B cell (primary cell): ENCODE measurements around the gene SPEG. TPM values are rescaled to one million over a fixed set of nuclear protein-coding genes. Genes with fewer than 3 reads are reported as not detected.

Experiments used
- ATAC-seq: fragments of 200-7000 bp; cut with Tn5 transposase; one replicate; pipeline ENCODE4 v1.10.0; 2021; ENCODE audit warnings: low read depth, mild to moderate bottlenecking, moderate number of reproducible peaks, moderate library complexity
- CTCF ChIA-PET: fragments of 350-600 bp; sonication (Branson Sonifier 250); formaldehyde crosslinking; loops from one replicate; lab custom pipeline; 2021; ENCODE audit warnings: antibody characterized with exemption, inconsistent platforms; lab: Charles Lee
- POLR2A ChIA-PET: fragments of 350-600 bp; sonication (Branson Sonifier 250); formaldehyde crosslinking; loops from one replicate; lab custom pipeline; 2021; ENCODE audit warnings: antibody characterized with exemption; lab: Charles Lee
- DNase-seq: peaks from one replicate; pipeline ENCODE4 v3.0.0; 2013
- H2AFZ ChIP-seq: 2 replicates; pipeline ENCODE4 v1.6.1; 2012; ENCODE audit warnings: mild to moderate bottlenecking, low read depth, low read length; ENCODE audit not compliant: insufficient read depth, poor library complexity, severe bottlenecking
- H3K27ac ChIP-seq, 2 donors: 1 replicate in 1 of 2; 2 replicates in 1 of 2; pipeline ENCODE4 v1.5.1; 2012 to 2013; ENCODE audit warnings: low read length in 2 of 2, mild to moderate bottlenecking in 2 of 2, moderate library complexity in 1 of 2
- H3K27me3 ChIP-seq, 4 experiments: fragments of 200-600 bp in 1 of 4; sonication (generic) in 1 of 4; replicated peaks in 1 of 4; 1 replicate in 2 of 4; 2 replicates in 2 of 4; pipeline versions ENCODE4 v1.6.1 to v1.7.0; 2013 to 2016; ENCODE audit warnings: low read length in 3 of 4, mild to moderate bottlenecking in 2 of 4, mixed read lengths in 1 of 4, moderate library complexity in 1 of 4; ENCODE audit not compliant: insufficient read depth in 4 of 4, control insufficient read depth in 3 of 4; ENCODE audit errors: control extremely low read depth in 1 of 4
- H3K36me3 ChIP-seq, 2 experiments: replicated peaks in 1 of 2; 1 replicate in 1 of 2; 2 replicates in 1 of 2; pipeline versions ENCODE4 v1.6.1 to v1.7.1; 2013; ENCODE audit warnings: low read length in 1 of 2; ENCODE audit not compliant: insufficient read depth in 2 of 2, control insufficient read depth in 1 of 2; ENCODE audit errors: control extremely low read depth in 1 of 2, extremely low read depth in 1 of 2
- H3K4me1 ChIP-seq, 2 donors: fragments of 200-600 bp in 1 of 2; sonication (generic) in 1 of 2; 1 replicate in 1 of 2; 2 replicates in 1 of 2; pipeline versions ENCODE4 v1.5.1 to v1.6.1; 2013 to 2017; ENCODE audit warnings: low read length in 2 of 2; ENCODE audit not compliant: control insufficient read depth in 2 of 2, insufficient read depth in 2 of 2
- H3K4me2 ChIP-seq: replicated peaks from 2 replicates; pipeline ENCODE3; 2012; ENCODE audit warnings: mild to moderate bottlenecking, low read depth, low read length; ENCODE audit not compliant: poor library complexity, severe bottlenecking
- H3K4me3 ChIP-seq, 5 experiments: fragments of 200-600 bp in 1 of 5; sonication (generic) in 1 of 5; 1 replicate in 3 of 5; 2 replicates in 2 of 5; pipeline versions ENCODE4 v1.5.1 to v1.7.0; 2011 to 2016; ENCODE audit warnings: low read length in 4 of 5, mild to moderate bottlenecking in 4 of 5, low read depth in 2 of 5, control low read depth in 1 of 5, moderate library complexity in 1 of 5; ENCODE audit not compliant: insufficient read depth in 1 of 5; ENCODE audit errors: control extremely low read depth in 1 of 5, extremely low read depth in 1 of 5
- H3K79me2 ChIP-seq: fragments of 200-600 bp; sonication (generic); one replicate; pipeline ENCODE4 v1.6.0; 2016; ENCODE audit warnings: low read length; ENCODE audit not compliant: control insufficient read depth, insufficient read depth
- H3K9ac ChIP-seq: fragments of 200-600 bp; sonication (generic); 2 replicates; pipeline ENCODE4 v1.6.1; 2017; ENCODE audit warnings: mild to moderate bottlenecking, low read length, moderate library complexity
- H3K9me3 ChIP-seq, 3 donors: one replicate each; pipeline versions ENCODE4 v1.6.1 to v1.7.1; 2013; ENCODE audit warnings: low read length in 2 of 3; ENCODE audit not compliant: control insufficient read depth in 2 of 3, insufficient read depth in 1 of 3; ENCODE audit errors: control extremely low read depth in 1 of 3
- H4K20me1 ChIP-seq: 2 replicates; pipeline ENCODE4 v1.6.0; 2012; ENCODE audit warnings: mild to moderate bottlenecking, low read length; ENCODE audit not compliant: insufficient read depth, control insufficient read depth, poor library complexity, severe bottlenecking
- H3K27ac Mint-ChIP-seq: one replicate; pipeline ENCODE4 v1.8.0; 2021; ENCODE audit warnings: mixed read lengths
- H3K27me3 Mint-ChIP-seq: one replicate; pipeline ENCODE4 v1.8.0; 2021; ENCODE audit warnings: mixed read lengths
- H3K4me1 Mint-ChIP-seq: one replicate; pipeline ENCODE4 v1.8.0; 2021; ENCODE audit warnings: mixed read lengths
- H3K4me3 Mint-ChIP-seq: one replicate; pipeline ENCODE4 v1.8.0; 2021; ENCODE audit warnings: mixed read lengths
- H3K9me3 Mint-ChIP-seq: one replicate; pipeline ENCODE4 v1.8.0; 2022; ENCODE audit warnings: mixed read lengths; ENCODE audit not compliant: insufficient read depth
- CTCF ChIP-seq: fragments of 200-600 bp; IDR thresholded peaks from one replicate; pipeline ENCODE4 v1.8.0; 2022; ENCODE audit warnings: antibody characterized with exemption, mild to moderate bottlenecking
- EZH2 ChIP-seq: IDR thresholded peaks from 2 replicates; pipeline ENCODE4 v1.6.1; 2012; ENCODE audit warnings: borderline replicate concordance, low read depth, mild to moderate bottlenecking, moderate library complexity, low read length; ENCODE audit not compliant: insufficient read depth, poor library complexity, severe bottlenecking
- WGBS: methylation state at CpG from one replicate; pipeline ENCODE4 v1.1.5; 2013; ENCODE audit warnings: missing lambda C conversion rate; ENCODE audit not compliant: insufficient coverage; 5-methylcytosine and 5-hydroxymethylcytosine counted together
- intact Hi-C: fragments of 100-400 bp; cut with micrococcal nuclease; formaldehyde crosslinking; loops from one replicate; pipeline ENCODE4 v1.10.0; 2022
- polyA plus RNA-seq: library from polyadenylated mRNA; depleted of rRNA; stranded (reverse); fragments of >200 nt; gene quantifications from 2 replicates; pipeline ENCODE4 v1.2.3, GENCODE V29; 2012
- total RNA-seq, 2 donors: library from RNA; stranded (reverse); fragments of 120-200 nt in 1 of 2; gene quantifications; 1 replicate in 1 of 2; 2 replicates in 1 of 2; pipeline versions ENCODE4 v1.2.3 to v1.2.4, GENCODE V29; 2013 to 2022

Gene SPEG
- total and polyA plus RNA-seq, 2 donors (not counting 1 experiment from before 2014, with no cell fraction given) = 0.03 to 0.74 TPM

- DNase-seq (peak; percentile 66), ATAC-seq (no peak)
- intact Hi-C loops = loop anchor here (1.0 to 5.0 kb wide), 4 partner anchors 35 to 1223 kb away; partner anchors contain the start of genes AAMP, CNPPD1, DNAJB2 and PNKD
- peaks cover 19% of the 10 kb centered on the region for H3K79me2 ChIP-seq
- H3K9me3 Mint-ChIP-seq = no peaks in the 10 kb centered on the region
- H4K20me1 ChIP-seq = no peaks in the 10 kb centered on the region
- H3K4me3 ChIP-seq = no peak overlapping the region
- H3K27ac ChIP-seq = no peak overlapping the region
- H3K27ac Mint-ChIP-seq = no peak overlapping the region
- H3K27me3 ChIP-seq = peaks cover 0 to 67% (median 32%) of the 10 kb centered on the region in 4 experiments
- H3K9ac ChIP-seq = no peak overlapping the region
- no peak overlapping the region for H2AFZ ChIP-seq
- POLR2A ChIA-PET = interaction anchor here (0.6 kb wide), 1 partner anchor 688 kb away, joined by 4 read pairs; no protein-coding TSS in a partner anchor
- peaks cover 51% of the 10 kb centered on the region for H3K27me3 Mint-ChIP-seq
- H3K36me3 ChIP-seq = no peaks in the 10 kb centered on the region
- peaks cover 0 to 21% (median 0%) of the 10 kb centered on the region in 3 donors for H3K9me3 ChIP-seq
- H3K4me1 Mint-ChIP-seq = peaks cover 32% of the 10 kb centered on the region
- CTCF ChIA-PET = interaction anchor here (0.8 to 10.4 kb wide), 14 partner anchors 8 to 147 kb away, joined by 3 to 123 read pairs (median 4); no protein-coding TSS in a partner anchor
- no peak overlapping the region for H3K4me3 Mint-ChIP-seq
- peak; percentile 60 for TF ChIP-seq CTCF
- no peak for TF ChIP-seq EZH2
- peaks cover 38% of the 10 kb centered on the region in 2 donors for H3K4me1 ChIP-seq
- H3K4me2 ChIP-seq = no peak overlapping the region
- 35% methylated on average over 11 of the region's 14 CpGs for WGBS
Measured at GRCh38 chr2:219495531-219496122, 61.0 kb downstream of the SPEG start.
